Thyroid gland (tissue), 4 donors: ENCODE results near the gene RARG. TPM values are rescaled to one million over a fixed set of nuclear protein-coding genes. Genes with fewer than 3 reads are reported as not detected.

Source experiments
- DNase-seq, 2 donors: peaks; one replicate each; pipeline ENCODE4 v3.0.0-alpha.2; 2019
- H3K27ac ChIP-seq, 3 donors: fragments of 200-600 bp; sonication (generic); 1 replicate in 2 of 3; 2 replicates in 1 of 3; pipeline ENCODE4 v1.5.1; 2016 to 2019; ENCODE audit warnings: mild to moderate bottlenecking in 1 of 3, moderate library complexity in 1 of 3
- H3K27me3 ChIP-seq: fragments of 200-600 bp; sonication (generic); one replicate; pipeline ENCODE4 v1.5.1; 2019
- H3K36me3 ChIP-seq, 2 donors: fragments of 200-600 bp; sonication (generic); one replicate each; pipeline ENCODE4 v1.5.1; 2016 to 2019
- H3K4me1 ChIP-seq, 2 donors: fragments of 200-600 bp; sonication (generic); one replicate each; pipeline ENCODE4 v1.5.1; 2017 to 2019
- H3K4me3 ChIP-seq, 3 donors: fragments of 200-600 bp; sonication (generic); replicated peaks in 1 of 3; 1 replicate in 2 of 3; 2 replicates in 1 of 3; pipeline ENCODE4 v1.5.1; 2016; ENCODE audit warnings: mild to moderate bottlenecking in 1 of 3
- H3K9me3 ChIP-seq: fragments of 200-600 bp; sonication (generic); one replicate; pipeline ENCODE4 v1.5.1; 2017
- CTCF ChIP-seq, 6 experiments: fragments of 200-600 bp in 3 of 6; fragments of 450-650 bp in 3 of 6; sonication (generic) in 3 of 6; IDR thresholded peaks; one replicate each; pipeline ENCODE4 v1.5.1; 2016 to 2019; ENCODE audit warnings: antibody characterized with exemption in 6 of 6, mild to moderate bottlenecking in 2 of 6, inconsistent platforms in 1 of 6, moderate library complexity in 1 of 6
- POLR2A ChIP-seq, 2 donors: fragments of 450-650 bp; IDR thresholded peaks; one replicate each; pipeline ENCODE4 v1.6.1; 2017; ENCODE audit warnings: antibody characterized with exemption in 2 of 2, mild to moderate bottlenecking in 2 of 2, moderate library complexity in 1 of 2
- WGBS, 2 donors: methylation state at CpG; one replicate each; pipeline ENCODE4 v1.1.5; 2017; 5-methylcytosine and 5-hydroxymethylcytosine counted together
- intact Hi-C: fragments of 100-400 bp; cut with DNase I; formaldehyde crosslinking; loops from one replicate; pipeline ENCODE4 v1.15.1; 2023
- total RNA-seq, 4 donors: library from RNA; depleted of rRNA; stranded (reverse); fragments of >200 nt; gene quantifications; one replicate each; pipeline ENCODE4 v1.2.3, GENCODE V29; 2016

RARG gene
- total RNA-seq, 4 donors from 2014 or later: 13.6 to 27.7 (median 23.8) TPM

GRCh38 chr12:53160673-53161072 lies 71.3 kb downstream of the RARG start:
- intact Hi-C loops: loop anchor here (5.0 kb wide), 1 partner anchor 37 kb away; no protein-coding TSS in a partner anchor
- H3K9me3 ChIP-seq: no peaks in the 10 kb centered on the region
- no peaks in the 10 kb centered on the region for H3K27me3 ChIP-seq
- no peaks in the 10 kb centered on the region for H3K4me1 ChIP-seq
- 83 to 88% methylated on average over 2 of the region's 2 CpGs for WGBS, 2 donors
- DNase-seq: no peak
- no peaks in the 10 kb centered on the region for H3K36me3 ChIP-seq
- H3K4me3 ChIP-seq: no peak overlapping the region
- H3K27ac ChIP-seq: no peak overlapping the region
- TF ChIP-seq POLR2A (IDR thresholded peaks at IDR 0.05): no peak
- TF ChIP-seq CTCF (IDR thresholded peaks at IDR 0.05): no peak

Other genes with a start within 250 kb of the RARG start
- 100 to 1,000 TPM; 428 to 704 (median 567) TPM for gene EIF4B, start 225.8 kb downstream of the RARG start, total RNA-seq
- gene TNS2, start 182.1 kb downstream of the RARG start, total RNA-seq: 100 to 1,000 TPM in 3 of 4 donors, 10 to 100 TPM in 1; 86.7 to 179 (median 114) TPM
- 10 to 100 TPM; 37.8 to 82.7 (median 58.9) TPM for gene SPRYD3, start 152.8 kb downstream of the RARG start, total RNA-seq
- 100 to 1,000 TPM in 3 of 4 donors, 10 to 100 TPM in 1; 76.6 to 363 (median 186) TPM for gene IGFBP6, start 134.5 kb downstream of the RARG start, total RNA-seq
- gene SOAT2, start 128.7 kb downstream of the RARG start, total RNA-seq: under 1 TPM in 1 of 4 donors, not detected in 3; 0.40 TPM
- gene ZNF740, start 51.5 kb downstream of the RARG start, total RNA-seq: 10 to 100 TPM; 16.5 to 22.8 (median 20.6) TPM
- gene CSAD, start 51.3 kb downstream of the RARG start, total RNA-seq: 10 to 100 TPM; 20.6 to 39.7 (median 25.2) TPM
- gene ITGB7, start 25.0 kb downstream of the RARG start, total RNA-seq: 10 to 100 TPM in 1 of 4 donors, 1 to 10 TPM in 3; 3.2 to 15.6 (median 4.9) TPM
- 1 to 10 TPM in 1 of 4 donors, under 1 TPM in 3; 0.13 to 1.5 (median 0.52) TPM for gene ESPL1, start 36.1 kb upstream of the RARG start, total RNA-seq
- gene PFDN5, start 63.3 kb upstream of the RARG start, total RNA-seq: 1,000 to 10,000 TPM in 1 of 4 donors, 100 to 1,000 TPM in 3; 656 to 1,200 (median 763) TPM
- 10 to 100 TPM; 36.7 to 63.8 (median 51.6) TPM for gene MYG1, start 67.5 kb upstream of the RARG start, total RNA-seq
- 10 to 100 TPM; 45.6 to 67.6 (median 47.2) TPM for gene AAAS, start 89.4 kb upstream of the RARG start, total RNA-seq
- gene SP7, start 104.1 kb upstream of the RARG start, total RNA-seq: not detected
- gene SP1, start 148.0 kb upstream of the RARG start, total RNA-seq: 10 to 100 TPM; 55.9 to 73.1 (median 67.7) TPM
- under 1 TPM in 1 of 4 donors, not detected in 3; 0.40 TPM for gene AMHR2, start 191.6 kb upstream of the RARG start, total RNA-seq
- gene PRR13, start 209.5 kb upstream of the RARG start, total RNA-seq: 10 to 100 TPM; 51.6 to 83.6 (median 68.9) TPM
- gene PCBP2, start 219.9 kb upstream of the RARG start, total RNA-seq: 100 to 1,000 TPM; 493 to 555 (median 514) TPM